ENCODE results near the gene CNTN6.

CNTN6 gene

DNA sequence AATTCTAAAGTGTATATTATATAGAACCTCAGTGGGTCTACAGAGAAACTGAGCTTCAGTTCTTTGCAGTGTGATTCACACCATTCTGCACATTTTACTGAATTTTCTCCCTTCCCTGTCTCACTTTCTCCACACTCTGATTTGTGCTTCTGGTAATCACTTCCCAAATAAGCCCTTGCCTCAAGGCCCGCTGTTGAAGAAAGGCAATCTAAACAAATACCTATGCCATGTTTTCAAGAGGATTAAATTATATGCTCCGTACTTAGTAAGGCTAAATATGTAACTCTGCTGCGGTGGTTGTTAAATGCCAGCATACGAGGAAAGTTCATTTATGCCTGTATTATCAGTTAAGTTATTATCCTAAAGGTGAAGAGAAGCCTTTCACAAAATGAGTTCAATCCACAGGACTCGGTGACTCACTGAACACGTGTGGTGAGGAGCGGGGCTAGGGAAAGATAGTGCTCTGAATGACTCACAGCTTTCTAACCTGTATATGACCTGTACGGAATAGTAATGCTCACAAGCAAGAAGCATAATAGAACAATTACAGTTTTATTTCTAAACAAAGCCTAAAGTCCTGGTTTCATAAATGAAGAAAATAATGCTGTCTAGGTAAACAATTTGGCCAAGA, 25.1 kb downstream of the CNTN6 start:
- TF ChIP-seq TAF1 (IDR thresholded peaks at IDR 0.05; ENCODE audit: borderline replicate concordance, insufficient read depth, low read length) (no peak), FOXP2 (optimal IDR thresholded peaks at IDR 0.05; ENCODE audit: borderline replicate concordance, extremely low read depth, extremely low read length, insufficient read depth) (no peak), SIN3A (IDR thresholded peaks at IDR 0.05; ENCODE audit: borderline replicate concordance, insufficient read depth, low read length) (no peak), POLR2AphosphoS5 (IDR thresholded peaks at IDR 0.05; ENCODE audit: low read depth, low read length) (no peak)
- TF ChIP-seq, protein P1, sequence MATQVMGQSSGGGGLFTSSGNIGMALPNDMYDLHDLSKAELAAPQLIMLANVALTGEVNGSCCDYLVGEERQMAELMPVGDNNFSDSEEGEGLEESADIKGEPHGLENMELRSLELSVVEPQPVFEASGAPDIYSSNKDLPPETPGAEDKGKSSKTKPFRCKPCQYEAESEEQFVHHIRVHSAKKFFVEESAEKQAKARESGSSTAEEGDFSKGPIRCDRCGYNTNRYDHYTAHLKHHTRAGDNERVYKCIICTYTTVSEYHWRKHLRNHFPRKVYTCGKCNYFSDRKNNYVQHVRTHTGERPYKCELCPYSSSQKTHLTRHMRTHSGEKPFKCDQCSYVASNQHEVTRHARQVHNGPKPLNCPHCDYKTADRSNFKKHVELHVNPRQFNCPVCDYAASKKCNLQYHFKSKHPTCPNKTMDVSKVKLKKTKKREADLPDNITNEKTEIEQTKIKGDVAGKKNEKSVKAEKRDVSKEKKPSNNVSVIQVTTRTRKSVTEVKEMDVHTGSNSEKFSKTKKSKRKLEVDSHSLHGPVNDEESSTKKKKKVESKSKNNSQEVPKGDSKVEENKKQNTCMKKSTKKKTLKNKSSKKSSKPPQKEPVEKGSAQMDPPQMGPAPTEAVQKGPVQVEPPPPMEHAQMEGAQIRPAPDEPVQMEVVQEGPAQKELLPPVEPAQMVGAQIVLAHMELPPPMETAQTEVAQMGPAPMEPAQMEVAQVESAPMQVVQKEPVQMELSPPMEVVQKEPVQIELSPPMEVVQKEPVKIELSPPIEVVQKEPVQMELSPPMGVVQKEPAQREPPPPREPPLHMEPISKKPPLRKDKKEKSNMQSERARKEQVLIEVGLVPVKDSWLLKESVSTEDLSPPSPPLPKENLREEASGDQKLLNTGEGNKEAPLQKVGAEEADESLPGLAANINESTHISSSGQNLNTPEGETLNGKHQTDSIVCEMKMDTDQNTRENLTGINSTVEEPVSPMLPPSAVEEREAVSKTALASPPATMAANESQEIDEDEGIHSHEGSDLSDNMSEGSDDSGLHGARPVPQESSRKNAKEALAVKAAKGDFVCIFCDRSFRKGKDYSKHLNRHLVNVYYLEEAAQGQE (IDR thresholded peaks at IDR 0.05; ENCODE audit: insufficient read depth in 1 of 2, low read depth in 2 of 2, low read length in 2 of 2), result no peak

DNA sequence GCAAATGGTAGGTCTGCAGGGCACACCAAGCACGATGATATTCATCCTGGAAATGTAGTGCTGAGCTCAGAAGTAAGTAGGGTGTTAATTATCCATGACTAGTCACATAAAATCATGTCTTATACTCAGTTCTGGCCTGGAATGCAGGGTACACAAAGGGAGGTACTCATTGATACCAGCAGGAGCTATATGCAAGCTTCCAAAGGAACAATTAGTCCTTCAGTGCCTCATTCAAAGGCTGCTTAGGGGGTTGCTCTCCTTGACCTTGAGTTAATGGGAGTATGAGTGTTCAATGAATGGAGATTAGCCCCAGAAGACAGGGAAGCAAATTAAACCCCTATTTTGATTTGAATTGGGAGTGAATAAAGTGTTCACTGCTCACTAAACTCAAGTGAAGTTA, 38.3 kb downstream of the CNTN6 start:
- TF ChIP-seq, protein P1 (IDR thresholded peaks at IDR 0.05; ENCODE audit: insufficient read depth in 1 of 2, low read depth in 2 of 2, low read length in 2 of 2), result no peak
- TF ChIP-seq FOXP2 (optimal IDR thresholded peaks at IDR 0.05; ENCODE audit: borderline replicate concordance, extremely low read depth, extremely low read length, insufficient read depth) (no peak), SIN3A (IDR thresholded peaks at IDR 0.05; ENCODE audit: borderline replicate concordance, insufficient read depth, low read length) (no peak), TAF1 (IDR thresholded peaks at IDR 0.05; ENCODE audit: borderline replicate concordance, insufficient read depth, low read length) (no peak), POLR2AphosphoS5 (IDR thresholded peaks at IDR 0.05; ENCODE audit: low read depth, low read length) (no peak)

DNA sequence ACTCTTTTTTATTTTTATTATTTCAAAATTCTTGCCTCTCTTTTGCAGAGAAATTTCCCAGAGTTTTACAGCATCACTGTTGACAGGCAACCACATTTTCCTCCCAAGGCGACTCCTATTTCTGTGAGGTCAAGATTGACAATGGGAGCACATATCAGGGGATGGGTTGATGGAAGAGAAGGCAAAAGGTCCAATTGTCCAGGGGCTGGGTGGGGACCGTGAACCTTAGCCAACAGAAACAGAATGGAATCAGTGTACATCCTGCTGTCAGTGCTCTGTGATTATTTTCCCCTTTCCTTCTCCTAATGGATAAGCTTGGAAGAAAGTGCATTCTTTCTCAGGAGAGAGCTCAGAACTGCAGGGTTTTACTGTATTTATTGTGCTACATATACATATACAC, 42.4 kb downstream of the CNTN6 start:
- no peak for TF ChIP-seq SIN3A (IDR thresholded peaks at IDR 0.05; ENCODE audit: borderline replicate concordance, insufficient read depth, low read length)
- no peak for TF ChIP-seq TAF1 (IDR thresholded peaks at IDR 0.05; ENCODE audit: borderline replicate concordance, insufficient read depth, low read length)
- no peak for TF ChIP-seq POLR2AphosphoS5 (IDR thresholded peaks at IDR 0.05; ENCODE audit: low read depth, low read length)
- TF ChIP-seq, protein P1 (IDR thresholded peaks at IDR 0.05; ENCODE audit: insufficient read depth in 1 of 2, low read depth in 2 of 2, low read length in 2 of 2), result no peak
- TF ChIP-seq FOXP2 (optimal IDR thresholded peaks at IDR 0.05; ENCODE audit: borderline replicate concordance, extremely low read depth, extremely low read length, insufficient read depth), result no peak

DNA sequence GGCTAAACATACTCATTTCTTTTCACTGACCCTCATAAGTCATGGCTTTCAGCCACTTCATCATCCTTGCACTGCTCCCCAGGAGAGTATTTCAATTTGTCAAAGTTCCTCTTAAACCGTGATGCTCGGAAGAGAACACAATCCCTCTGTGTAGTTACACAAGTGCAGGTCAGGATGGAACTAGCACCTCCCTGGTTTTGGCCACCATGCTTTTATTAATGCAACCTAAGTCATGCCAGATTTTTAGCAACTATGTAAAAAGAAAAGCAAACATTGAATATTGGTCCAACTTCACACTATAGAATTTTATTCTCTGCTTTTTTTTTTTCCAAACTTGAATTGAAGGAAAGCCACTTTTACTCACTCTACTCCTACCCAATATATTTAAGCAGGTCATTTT, 45.2 kb downstream of the CNTN6 start:
- TF ChIP-seq TAF1 (IDR thresholded peaks at IDR 0.05; ENCODE audit: borderline replicate concordance, insufficient read depth, low read length) (no peak), FOXP2 (optimal IDR thresholded peaks at IDR 0.05; ENCODE audit: borderline replicate concordance, extremely low read depth, extremely low read length, insufficient read depth) (no peak), SIN3A (IDR thresholded peaks at IDR 0.05; ENCODE audit: borderline replicate concordance, insufficient read depth, low read length) (no peak), POLR2AphosphoS5 (IDR thresholded peaks at IDR 0.05; ENCODE audit: low read depth, low read length) (no peak)
- TF ChIP-seq, protein P1 (IDR thresholded peaks at IDR 0.05; ENCODE audit: insufficient read depth in 1 of 2, low read depth in 2 of 2, low read length in 2 of 2), result no peak
